Right lobe of liver (tissue), 4 donors: ENCODE measurements around the gene TIMM13.

Experiments
- POLR2A ChIP-seq: fragments of 450-650 bp; IDR thresholded peaks from one replicate; pipeline ENCODE4 v1.6.1; 2017; ENCODE audit warnings: antibody characterized with exemption, mild to moderate bottlenecking
- TF ChIP-seq, protein P1 (sequence below), 4 donors: fragments of 200-600 bp in 3 of 4; fragments of 450-650 bp in 1 of 4; IDR thresholded peaks; one replicate each; pipeline versions ENCODE4 v1.5.1 to v1.8.0; 2016 to 2022; ENCODE audit warnings: antibody characterized with exemption in 4 of 4, mild to moderate bottlenecking in 2 of 4
- donor health status: DM: no; HTN: no; CAD: no.
- donor health status: DM: no; HTN: no; CAD: no.
- donor health status: DM: no; HTN: yes; CAD: no.

- TF ChIP-seq, protein P1, sequence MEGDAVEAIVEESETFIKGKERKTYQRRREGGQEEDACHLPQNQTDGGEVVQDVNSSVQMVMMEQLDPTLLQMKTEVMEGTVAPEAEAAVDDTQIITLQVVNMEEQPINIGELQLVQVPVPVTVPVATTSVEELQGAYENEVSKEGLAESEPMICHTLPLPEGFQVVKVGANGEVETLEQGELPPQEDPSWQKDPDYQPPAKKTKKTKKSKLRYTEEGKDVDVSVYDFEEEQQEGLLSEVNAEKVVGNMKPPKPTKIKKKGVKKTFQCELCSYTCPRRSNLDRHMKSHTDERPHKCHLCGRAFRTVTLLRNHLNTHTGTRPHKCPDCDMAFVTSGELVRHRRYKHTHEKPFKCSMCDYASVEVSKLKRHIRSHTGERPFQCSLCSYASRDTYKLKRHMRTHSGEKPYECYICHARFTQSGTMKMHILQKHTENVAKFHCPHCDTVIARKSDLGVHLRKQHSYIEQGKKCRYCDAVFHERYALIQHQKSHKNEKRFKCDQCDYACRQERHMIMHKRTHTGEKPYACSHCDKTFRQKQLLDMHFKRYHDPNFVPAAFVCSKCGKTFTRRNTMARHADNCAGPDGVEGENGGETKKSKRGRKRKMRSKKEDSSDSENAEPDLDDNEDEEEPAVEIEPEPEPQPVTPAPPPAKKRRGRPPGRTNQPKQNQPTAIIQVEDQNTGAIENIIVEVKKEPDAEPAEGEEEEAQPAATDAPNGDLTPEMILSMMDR (IDR thresholded peaks at IDR 0.05): no peak
- TF ChIP-seq POLR2A: no peak
These were observed 12.0 kb downstream of the TIMM13 start for GRCh38 chr19:2415281-2415972.
